GM13977 (cell line): ENCODE data around the gene FAM50A.

Experiments
- DNase-seq: peaks from one replicate; pipeline ENCODE4 v3.0.0; 2012; ENCODE audit warnings: low spot score
- in situ Hi-C: fragments of 300-500 bp; cut with MboI; formaldehyde crosslinking; loops from one replicate; pipeline ENCODE4 v1.12.0; 2022; ENCODE audit warnings: low sequenced_read_pairs, low pct_unique_long_range_greater_than_20kb, mixed read lengths, inconsistent platforms; ENCODE audit not compliant: unreplicated experiment
- TF ChIP-seq, protein P1 (sequence below): IDR thresholded peaks from 2 replicates; pipeline ENCODE4 v1.5.1; 2012; ENCODE audit warnings: mild to moderate bottlenecking, control low read depth; ENCODE audit not compliant: insufficient read depth; ENCODE audit errors: extremely low read depth, missing control alignments

Gene FAM50A

DNA sequence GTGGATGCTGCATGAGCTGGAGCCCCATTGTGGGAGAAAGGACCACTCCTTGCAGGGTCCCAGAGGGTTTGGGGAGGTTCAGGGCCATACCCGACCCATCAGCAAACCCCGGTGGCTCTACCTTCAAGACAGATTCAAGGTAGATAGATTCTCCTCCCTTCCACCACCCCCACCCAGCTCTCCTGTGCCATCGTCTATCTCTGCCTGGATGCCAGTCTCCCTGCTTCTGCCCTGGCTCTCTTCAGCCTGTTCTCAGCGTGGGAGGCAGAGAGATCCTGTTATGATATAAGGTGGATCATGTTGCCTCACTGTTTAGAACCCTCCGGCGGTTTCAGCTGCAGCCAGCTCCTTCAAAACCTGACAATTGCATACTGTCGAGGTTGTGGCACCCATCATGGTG, 29.7 kb downstream of the FAM50A start:
- in situ Hi-C loops, result no loop called here
- no peak for DNase-seq
- TF ChIP-seq, protein P1, sequence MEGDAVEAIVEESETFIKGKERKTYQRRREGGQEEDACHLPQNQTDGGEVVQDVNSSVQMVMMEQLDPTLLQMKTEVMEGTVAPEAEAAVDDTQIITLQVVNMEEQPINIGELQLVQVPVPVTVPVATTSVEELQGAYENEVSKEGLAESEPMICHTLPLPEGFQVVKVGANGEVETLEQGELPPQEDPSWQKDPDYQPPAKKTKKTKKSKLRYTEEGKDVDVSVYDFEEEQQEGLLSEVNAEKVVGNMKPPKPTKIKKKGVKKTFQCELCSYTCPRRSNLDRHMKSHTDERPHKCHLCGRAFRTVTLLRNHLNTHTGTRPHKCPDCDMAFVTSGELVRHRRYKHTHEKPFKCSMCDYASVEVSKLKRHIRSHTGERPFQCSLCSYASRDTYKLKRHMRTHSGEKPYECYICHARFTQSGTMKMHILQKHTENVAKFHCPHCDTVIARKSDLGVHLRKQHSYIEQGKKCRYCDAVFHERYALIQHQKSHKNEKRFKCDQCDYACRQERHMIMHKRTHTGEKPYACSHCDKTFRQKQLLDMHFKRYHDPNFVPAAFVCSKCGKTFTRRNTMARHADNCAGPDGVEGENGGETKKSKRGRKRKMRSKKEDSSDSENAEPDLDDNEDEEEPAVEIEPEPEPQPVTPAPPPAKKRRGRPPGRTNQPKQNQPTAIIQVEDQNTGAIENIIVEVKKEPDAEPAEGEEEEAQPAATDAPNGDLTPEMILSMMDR, result no peak

DNA sequence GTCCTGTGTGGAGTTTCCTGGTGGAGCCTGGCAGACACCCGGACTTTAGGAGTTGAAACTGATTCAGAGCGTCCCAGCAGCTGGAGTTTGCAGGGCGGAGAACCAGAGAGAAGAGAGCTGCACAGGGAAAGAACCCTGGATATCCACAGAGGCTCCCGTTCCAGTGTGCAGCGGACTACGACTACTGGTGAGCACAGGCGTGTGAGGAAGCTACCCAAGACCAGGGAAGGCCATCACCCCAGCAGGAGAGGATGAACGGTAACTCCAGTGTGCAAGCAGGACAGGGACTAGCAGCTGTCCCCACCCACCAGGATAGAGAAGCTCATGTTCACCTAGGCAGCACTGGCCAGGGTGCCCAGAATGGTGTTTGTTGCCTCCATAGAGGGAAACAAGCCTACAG, 32.9 kb downstream of the FAM50A start:
- DNase-seq, result no peak
- TF ChIP-seq, protein P1, result no peak
- in situ Hi-C loops, result no loop called here

DNA sequence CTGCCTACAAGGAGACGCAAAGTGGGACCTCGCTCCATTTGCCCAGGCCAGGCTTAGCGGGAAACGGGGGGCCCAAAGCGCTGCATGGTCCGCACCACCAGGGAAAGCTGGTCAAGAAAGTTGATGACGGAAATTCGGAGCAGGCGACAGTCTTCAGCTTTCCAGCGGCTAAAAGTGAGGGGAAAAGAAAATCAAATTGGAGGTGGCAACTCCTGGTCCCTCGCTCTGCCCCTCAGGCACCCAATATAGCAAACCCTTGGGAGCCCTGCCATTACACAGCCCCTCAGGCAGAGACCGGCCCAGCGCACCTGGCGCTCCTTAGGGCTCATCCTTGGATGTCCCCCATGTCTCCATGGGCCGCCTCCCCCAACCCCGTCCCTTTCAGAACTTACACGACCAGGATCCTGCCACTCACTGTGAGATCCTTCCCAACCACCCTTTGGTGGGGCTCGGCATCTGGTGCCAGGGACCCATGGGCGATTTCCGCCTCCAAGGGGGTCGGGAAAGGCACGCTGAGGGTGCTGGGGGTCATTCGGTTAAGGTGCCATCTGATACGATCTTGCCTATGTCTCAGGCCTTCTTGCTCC, 34.0 kb downstream of the FAM50A start:
- TF ChIP-seq, protein P1, result no peak
- in situ Hi-C loops, result no loop called here
- DNase-seq, result no peak

DNA sequence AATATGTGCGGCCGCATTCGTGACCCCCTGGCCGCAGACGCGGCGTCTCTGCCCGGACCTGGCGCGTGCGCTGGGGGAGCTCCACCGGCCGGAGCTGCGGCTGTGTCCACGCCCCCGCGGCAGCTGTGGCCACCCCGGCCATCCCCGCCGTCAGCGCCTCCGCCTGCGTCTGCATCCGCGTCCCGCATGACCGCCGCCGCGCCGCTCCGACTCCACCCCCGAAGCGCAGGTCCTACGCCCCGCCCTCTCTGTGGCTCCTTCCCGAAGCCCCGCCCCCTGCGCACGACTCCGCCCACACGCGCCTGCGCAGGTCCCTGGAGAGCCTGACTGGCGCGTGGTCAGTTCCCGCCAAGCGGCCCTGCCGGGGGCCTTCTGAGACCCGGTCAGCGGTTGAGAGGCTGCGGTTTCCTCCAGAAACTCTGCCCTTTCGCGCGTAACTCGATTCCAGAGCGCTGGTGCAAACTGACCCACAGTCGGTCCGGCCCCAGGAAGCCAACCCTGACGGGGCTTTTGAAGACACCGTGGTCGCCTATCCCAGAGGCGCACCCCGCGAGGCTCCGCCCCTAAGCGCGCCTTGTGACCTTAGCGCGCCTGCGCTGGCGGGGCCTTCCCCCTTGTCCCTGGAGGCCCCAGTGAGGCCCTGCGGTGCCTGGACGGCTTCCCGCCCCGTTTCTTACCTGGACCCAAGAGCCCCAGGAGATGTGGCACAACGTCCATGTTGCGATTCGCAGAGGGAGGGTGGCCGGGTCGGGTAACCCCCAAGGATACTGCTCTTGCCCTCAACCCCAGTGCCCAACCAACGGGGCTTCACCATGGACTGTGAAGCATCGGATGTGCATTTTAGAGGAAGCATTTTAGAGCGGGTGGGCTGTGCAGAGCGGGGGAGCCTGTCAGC, 35.0 kb downstream of the FAM50A start, which contains the start of gene LAGE3:
Gene LAGE3, minus strand, starts transcription at position 554 of the 895 bp plus-strand sequence. Its CDS starts 366 bp downstream, at position 188.
- in situ Hi-C loops, result no loop called here

DNA sequence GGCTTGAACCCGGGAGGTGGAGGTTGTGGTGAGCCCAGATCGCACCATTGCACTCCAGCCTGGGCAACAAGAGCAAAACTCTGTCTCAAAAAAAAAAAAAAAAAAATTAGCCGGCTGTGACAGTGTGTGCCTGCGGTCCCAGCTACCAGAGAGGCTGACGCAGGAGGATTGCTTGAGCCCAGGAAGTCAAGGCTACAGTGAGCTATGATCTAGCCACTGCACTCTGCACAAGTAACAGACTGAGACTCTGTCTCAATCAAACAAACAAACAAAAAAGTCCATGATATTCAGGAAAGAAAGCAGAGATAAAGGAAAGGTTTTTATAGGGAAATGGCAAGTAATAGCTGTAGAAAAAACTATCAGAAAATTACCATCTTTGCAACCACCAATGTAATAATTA, 37.3 kb downstream of the FAM50A start:
- in situ Hi-C loops, result no loop called here
- TF ChIP-seq, protein P1, result no peak
- DNase-seq, result no peak

More for the DNA sequence above, 35.0 kb downstream of the FAM50A start, which contains the start of gene LAGE3:
- peak; percentile 94 for DNase-seq
- TF ChIP-seq, protein P1, result no peak

DNA sequence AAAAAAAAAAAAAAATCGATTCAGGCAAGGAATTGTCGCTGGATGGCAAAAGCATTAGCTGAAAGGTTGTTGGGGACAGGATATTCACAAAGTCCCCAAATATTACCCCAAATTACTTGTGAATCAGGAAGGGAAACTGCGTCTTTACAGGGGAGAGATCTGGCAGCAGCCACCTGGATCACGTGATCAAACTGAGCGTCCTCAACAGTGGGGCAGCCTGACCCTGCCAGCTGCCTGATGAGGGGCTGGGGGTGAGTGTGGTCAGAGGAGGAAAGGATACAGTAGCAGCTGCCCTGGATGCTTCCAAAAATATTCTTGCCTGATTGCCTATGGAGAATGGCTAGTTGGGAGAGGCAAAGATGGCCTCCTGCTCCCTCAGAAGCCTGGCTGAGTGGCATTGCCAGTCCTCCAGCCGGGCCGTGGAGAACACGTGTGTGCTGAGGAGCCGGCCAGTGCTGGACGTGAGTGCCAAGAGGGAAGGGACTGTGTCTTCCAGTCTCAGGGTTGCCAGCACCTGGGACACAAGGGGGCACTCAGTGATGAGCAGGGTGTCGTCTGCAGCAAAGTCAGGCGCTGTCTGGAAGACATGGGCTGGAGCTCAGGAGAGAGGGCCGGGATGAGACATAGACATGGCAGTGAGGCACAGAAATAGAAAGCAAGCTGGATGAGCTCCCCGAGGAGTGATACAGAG, 38.1 kb downstream of the FAM50A start:
- in situ Hi-C loops, result no loop called here
- TF ChIP-seq, protein P1, result no peak
- no peak for DNase-seq
